GM19193 (cell line): ENCODE results near the gene PTGFRN.

ENCODE experiments used
- POLR2A ChIP-seq: IDR thresholded peaks from 4 replicates; pipeline ENCODE4 v1.6.1; 2011; ENCODE audit not compliant: insufficient read depth, insufficient read length; ENCODE audit errors: extremely low read depth

The PTGFRN gene

GRCh38 chr1:117033772-117034171 is 124.1 kb downstream of the PTGFRN start:
- TF ChIP-seq POLR2A: no peak

- no peak for TF ChIP-seq POLR2A
Measured at GRCh38 chr1:117034791-117035290, 125.1 kb downstream of the PTGFRN start.

GRCh38 chr1:117036018-117036461 is 126.3 kb downstream of the PTGFRN start:
- no peak for TF ChIP-seq POLR2A

GRCh38 chr1:117037802-117038201 is 128.1 kb downstream of the PTGFRN start:
- no peak for TF ChIP-seq POLR2A

- no peak for TF ChIP-seq POLR2A
Measured at GRCh38 chr1:117038236-117038635, 128.5 kb downstream of the PTGFRN start.
